HG03045 (cell line): ENCODE data around the gene TEAD4.
A peak's percentile ranks its signal among the peaks of the same experiment; 100 is the strongest.

Experiments used
- ATAC-seq: cut with Tn5 transposase; IDR thresholded peaks from one replicate; pipeline ENCODE4 v1.9.1; 2021; ENCODE audit warnings: mild to moderate bottlenecking, moderate library complexity; ENCODE audit not compliant: unreplicated experiment

Gene TEAD4

DNA sequence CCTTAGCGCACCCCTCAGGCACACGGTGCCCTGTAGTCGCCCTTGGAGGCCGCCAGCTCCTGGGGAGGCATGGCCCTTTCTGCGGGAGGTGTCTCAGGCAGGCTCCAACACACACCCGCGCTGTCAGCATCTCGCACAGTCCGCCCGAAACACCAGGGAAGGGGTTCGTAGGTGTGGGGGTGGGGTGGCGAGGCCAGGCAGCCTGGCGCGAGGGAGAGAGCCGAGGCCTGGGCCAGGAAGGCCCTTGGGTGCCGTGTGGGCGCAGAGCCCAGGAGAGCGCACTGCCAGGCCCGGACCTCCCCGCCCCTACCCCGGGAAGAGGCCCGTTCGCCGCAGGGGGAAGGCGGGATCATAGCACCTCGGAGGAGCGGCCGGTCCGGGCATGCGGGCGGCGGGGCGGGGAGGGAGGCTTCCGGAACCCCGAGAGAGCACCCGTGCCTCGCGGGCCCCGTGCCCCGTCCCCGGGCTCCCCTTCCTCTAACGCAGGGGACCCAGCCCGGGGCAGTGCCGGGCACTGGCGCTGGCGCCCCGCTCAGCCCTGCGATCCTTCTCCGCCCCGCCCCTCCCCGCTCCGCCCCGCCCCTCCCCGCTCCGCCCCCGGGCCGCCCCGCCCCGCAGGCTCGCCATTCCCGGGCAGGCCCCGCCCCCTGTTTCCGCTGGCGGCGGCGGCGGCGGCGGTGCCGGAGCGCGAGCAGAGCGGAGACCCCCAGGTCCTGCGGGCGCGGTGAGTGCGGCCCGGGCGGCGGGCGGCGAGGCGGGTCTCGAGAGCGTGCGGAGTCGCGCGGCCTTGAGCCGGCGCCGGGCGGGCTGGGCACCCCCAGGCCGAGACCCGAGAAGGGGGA is 117.8 kb downstream of the TEAD4 start, which contains the start of gene TSPAN9:
TSS of gene TSPAN9 (plus strand) at position 650 of the 842 bp plus-strand sequence. CDS start 123,815 bp downstream, outside the sequence.
- peak; percentile 68 for ATAC-seq

DNA sequence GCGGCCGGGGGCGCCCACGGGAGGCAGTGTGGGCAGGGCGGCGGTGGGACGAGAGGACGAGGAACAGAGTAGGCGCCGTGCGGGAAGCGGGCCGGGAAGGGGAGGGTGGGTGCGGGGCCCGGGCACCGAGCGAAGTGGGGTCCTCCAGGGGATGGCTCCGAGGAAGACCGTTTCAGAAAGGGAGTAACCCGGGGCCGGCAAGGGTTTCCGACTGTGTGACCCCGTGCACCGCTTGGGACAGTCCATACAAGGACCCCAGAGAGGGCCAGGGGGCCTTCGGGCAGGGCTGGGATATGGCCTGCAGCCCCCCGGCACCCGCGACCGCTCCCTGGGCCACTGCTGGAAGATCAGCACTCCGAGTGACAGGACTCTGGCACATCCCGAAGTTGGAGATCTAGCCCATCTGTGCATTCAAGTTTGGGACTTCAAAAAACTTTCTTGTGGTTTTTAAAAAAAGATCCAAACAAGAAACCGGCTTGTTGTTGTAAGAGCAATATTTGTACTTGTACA is 118.4 kb downstream of the TEAD4 start:
- ATAC-seq = peak; percentile 10

DNA sequence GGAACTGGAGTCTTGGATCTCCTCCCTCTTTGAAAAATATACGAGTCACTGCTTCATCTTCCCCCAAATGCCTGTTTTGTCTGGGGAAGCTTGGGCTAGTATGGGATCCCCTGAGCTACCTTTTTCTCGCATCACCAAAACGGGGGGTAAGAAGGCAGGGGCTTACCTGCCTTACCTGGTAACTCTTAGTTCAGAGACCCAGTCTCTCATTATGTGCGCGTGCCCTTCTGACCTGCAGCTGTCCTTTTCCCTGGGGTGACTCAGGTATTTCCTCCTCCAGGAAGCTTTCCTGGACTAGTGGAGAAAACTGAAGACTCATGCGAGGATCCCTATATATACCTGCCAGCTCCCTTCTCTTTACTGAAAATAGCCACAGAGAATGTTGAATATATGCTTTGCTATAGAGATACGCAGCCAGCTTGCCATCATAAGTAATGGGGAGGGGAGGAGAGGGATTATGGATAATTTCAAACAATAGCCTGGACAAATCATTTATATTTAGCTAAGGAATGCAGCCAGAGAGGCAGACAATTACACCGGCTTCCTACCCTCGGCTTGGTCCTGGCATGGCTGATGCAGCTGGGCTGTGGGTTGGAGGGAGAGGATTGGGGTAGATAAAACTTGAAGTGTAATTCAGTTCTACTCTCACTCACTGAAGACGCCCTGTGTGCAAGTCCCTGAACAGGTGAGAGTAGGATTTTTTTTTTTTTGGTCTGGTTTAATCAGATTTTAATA is 119.1 kb downstream of the TEAD4 start:
- no peak for ATAC-seq

DNA sequence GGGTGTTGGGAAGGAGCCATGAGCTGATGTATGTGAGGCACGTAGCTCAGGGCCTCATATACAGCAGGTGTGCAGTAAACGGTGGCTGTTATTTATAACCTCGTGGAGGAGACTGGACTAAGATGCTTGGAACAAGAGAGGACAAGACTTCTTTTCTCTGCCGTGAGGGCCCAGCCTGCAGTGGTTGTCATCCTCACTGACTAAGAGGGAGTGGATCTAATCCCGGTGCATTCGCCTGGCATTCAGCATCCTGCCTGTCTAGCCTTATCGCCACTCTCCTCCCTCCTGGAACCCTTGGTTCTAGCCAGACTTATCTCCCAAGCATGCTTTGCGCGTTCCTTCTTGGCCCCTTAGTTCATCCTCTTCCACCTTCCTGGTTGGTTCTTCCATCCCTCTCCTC is 121.9 kb downstream of the TEAD4 start:
- no peak for ATAC-seq

DNA sequence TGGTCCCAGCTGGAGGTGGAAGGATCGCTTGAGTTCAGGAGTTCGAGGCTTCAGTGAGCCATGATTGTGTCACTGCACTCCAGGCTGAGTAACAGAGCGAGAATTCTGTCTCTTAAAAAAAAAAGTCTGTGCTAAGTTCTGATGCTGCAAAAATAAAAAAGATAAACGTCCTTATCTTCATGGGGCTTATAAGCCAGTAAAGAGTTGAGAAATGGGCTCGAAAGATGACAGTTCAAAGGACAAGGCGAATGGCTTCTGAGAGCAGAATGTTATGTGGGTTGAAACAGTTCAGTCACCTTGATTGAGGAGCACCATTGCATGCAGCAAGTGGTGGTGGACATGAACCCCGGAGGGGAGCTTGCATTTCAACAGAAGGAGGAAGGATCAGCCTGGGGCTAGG is 122.7 kb downstream of the TEAD4 start:
- ATAC-seq = no peak

DNA sequence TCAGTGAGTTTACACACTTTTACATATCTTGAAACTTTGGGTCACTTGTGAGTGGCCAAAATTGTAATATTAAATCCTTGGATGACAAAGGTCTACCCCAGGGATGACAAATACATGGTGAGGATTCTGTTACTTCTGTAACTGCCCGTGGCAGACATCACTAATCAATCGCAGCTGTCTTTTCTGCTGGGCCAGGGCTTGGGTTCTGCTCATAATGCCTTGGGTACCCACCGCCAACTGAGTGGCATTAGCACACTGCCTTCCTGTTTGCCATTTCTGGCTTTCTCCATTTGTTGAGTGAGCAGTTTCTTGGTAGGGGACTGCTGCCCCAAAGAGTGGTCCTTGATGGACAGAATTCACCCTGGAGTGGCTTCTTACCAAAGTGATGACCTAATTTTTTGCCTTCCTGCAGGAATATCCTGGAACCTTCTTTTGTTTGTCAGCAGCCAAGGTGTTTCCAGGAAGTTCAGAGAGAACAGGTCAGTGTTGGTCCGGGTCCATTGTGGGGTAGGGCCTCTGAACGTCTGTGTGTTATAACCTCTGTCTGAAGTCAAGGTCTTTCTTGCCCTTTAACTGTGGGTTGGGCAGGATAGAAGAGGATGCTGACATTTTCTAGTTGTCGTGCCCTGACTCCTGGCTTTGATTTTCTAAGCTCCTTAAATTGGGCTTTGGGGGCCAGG is 124.2 kb downstream of the TEAD4 start:
- no peak for ATAC-seq

DNA sequence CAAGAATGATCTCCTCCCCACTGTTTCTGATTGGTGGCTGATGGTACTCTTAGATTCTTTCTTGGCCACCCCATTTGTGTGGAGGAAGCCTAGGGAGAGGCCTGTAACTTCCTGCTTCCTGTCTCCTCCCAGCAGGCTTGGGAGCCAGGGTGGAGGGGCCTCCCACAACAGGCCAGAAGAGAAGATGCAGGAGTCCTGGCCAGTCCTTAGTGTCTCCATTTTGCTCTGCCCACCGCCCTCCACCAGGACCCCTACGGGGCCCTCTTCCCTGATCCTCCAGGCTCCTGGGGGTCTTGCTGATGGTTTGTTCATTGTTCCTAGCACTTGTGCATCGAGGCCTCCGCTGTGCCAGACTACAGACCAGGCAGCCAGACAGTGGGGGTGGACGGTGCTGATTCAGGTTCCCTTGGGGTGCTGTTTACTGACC is 124.7 kb downstream of the TEAD4 start:
- no peak for ATAC-seq

DNA sequence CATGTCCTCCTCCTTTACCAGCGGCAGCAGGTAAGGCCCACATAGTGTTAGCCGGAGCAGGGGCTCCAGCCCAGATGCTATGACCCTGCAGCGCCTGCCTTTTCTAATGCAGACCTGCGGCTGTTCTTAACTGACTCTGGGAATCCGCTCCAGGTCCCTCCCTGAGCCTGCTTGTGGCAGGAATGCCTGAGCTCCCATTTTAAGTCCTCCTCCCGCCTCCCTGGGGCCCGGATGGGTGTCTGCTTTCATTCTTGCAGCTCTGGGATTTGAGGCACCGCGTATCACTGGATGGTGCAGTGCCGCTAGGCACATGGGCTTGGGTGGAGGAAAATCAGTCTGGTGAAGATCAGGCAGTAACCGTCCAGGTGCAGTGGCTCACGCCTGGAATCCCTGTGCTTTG is 125.5 kb downstream of the TEAD4 start:
- no peak for ATAC-seq

DNA sequence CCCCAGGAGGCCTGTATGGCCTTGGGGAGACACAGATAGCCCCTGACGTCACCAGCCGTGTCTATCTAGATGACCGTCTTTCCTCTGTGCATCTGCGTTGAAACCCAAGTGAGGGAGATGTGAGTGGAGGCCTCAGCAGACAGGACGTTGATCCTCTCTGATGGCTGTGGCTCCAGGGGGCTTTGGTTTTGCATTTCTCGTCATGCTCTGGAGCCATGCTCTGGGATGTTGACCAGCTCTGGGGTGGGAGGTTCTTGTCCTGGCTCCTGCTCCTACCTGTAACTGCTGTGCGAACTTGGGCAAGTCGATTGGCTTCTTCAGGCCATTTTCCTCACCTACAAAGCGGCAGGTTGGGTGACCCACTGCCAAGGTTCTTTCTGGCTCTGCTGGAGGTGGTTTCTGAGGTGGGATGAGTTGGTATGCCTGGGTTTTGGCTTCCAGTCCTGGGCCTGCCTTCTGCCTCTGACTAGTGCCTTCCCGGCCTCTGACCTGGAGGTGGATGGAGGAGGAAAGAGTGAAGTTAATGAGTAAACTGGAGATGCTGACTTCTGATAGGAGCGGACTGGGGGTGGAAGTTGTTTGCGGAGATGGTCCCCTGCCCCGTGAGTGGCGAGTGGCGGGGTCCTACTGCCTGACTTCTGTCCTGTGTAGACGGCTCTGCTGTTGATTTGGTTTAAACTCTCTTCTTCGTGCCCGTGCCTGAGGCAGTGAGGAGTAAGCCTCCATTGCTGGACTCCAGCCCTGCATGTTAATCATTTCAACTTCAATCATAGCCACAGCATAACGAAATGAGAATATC is 126.3 kb downstream of the TEAD4 start:
- no peak for ATAC-seq

DNA sequence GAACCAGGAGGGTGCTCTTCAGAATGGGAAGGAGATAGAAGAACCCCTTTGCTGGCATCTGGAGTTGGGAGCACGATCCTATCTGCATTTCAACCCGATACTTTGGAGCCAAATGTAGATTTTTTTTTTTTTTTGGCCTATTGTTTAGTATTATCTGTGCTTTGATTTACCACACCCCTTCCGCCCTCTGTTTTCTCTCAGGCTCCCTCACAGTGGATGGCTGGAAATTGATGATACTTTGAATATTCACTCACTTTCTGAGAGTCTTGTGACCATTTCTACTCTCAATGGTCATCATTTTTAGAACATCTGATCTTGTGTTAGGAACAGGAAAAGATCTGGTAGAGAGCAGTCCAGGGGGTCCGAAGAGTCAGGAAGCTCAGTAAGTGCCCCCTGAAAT is 127.0 kb downstream of the TEAD4 start:
- no peak for ATAC-seq

DNA sequence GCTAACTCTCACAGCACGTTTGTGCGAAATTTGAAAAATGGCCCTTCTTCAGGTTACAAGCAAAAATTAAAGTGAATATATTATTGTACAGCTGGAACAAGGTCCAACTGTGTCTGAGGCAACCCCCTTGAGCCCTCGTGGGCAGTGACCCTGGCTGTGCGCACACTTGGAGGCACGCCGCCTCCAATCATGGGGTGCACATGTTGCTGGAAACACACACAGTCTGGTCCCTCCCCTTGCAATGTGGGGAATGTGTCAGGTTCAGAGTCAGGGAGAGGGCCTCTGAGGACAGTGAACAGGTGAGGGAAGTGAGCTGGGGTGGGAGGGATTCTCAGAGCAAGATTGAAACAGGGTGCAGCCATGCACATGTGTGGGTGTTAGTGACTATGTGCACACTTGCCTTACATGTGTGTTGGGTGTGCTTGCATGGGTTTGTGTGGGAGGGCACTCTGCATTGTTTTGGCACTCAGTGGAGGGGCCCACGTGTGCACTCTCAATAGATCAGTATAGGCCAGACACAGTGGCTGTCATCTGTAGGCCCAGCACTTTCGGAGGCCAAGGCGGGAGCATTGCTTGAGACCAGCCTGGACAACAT is 127.6 kb downstream of the TEAD4 start:
- ATAC-seq = no peak

DNA sequence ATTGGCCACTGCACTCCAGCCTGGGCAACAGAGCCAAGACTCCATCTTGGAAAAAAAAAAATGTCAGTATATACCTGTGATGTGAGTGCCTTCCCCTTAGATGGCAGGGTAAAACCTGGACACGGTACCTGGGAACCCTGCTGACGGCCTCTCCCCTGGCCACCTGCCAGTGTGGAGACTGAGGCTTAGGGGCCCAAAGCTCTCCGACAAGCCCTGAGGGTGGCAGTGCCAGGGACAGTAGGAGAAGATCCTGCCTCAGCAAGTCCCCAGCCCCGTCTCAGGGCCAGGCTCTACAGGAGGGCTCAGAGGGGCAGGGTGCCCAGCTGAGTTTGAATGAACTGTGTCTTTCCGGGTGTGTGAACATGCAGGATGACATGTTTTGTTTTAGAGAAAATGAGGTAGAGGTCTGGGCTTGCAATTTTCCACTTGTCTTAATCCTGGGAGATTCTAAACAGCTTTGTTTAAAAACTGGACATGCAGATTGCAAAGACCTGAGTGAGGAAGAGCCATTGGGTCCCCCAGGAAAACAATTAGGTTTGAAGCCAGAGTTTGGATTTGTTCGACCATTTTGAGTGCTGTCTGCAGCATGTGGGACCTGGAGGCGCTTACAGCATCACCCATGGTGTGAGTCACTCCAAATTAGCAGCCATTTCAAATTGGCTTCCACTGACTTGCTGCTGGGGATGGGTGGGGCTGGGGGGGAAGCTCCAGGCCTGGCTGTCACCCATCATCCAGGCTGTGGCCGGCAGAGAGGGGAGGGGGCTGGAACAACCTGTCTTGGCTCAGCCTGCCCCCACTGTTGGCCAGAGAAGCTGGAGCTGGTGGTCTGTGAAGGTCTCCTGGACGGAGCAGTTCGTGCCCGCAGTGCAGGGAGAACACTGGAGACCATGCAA is 128.8 kb downstream of the TEAD4 start:
- ATAC-seq = no peak

DNA sequence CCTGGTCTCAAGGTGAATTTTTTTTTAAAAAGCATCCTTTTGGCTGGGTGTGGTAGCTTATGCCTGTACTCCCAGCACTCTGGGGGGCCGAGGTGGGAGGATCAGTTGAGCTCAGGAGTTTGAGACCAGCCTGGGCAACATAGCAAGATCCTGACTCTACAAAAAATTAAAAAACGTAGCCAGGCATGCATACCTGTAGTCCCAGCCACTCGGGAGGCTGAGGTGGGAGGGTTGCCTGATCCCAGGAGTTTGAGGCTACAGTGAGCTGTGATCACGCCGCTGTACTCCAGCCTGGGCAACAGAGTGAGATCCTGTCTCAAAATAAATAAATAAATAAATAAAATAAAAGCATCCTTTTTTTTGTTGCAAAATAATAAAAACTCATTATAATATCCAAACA is 130.4 kb downstream of the TEAD4 start:
- ATAC-seq = no peak
